Measurements from ENCODE around the gene TFCP2L1. TPM values are rescaled to one million over a fixed set of nuclear protein-coding genes. Genes with fewer than 3 reads are reported as not detected.

Gene TFCP2L1
- total RNA-seq, 1 donor from 2014 or later: 0.05 TPM

DNA sequence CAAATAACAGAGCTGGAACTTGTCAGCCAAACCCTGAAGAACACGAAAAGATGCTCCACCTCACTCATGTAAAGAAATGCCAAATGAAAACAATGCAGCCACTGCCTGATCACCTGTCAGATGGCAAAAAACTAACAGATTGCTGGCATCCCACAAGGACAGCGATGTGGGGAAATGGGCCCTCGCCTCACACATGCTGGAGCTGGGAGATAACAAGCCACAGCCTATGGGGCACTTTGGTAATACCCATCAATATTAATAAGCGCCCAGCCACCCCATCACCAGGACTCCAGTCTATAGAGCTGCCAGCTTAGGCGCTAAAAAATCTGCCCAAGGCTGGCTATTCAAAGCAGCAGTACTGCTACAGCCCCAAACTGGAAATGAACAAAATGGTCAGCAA, 27.0 kb downstream of the TFCP2L1 start:
- H3K27me3 Mint-ChIP-seq (ENCODE audit: low read depth, unreplicated experiment): peaks cover 45% of the 10 kb centered on the region
- Histone ChIP-seq H3K27ac (ENCODE audit: low read depth, low read length) (no peak overlapping the region), H3K27me3 (ENCODE audit: insufficient read depth, low read length) (peaks cover 7% of the 10 kb centered on the region), H3K4me2 (ENCODE audit: low read length) (no peak overlapping the region), H2AFZ (ENCODE audit: low read depth, low read length) (no peak overlapping the region), H3K9me3 (ENCODE audit: insufficient read depth, low read depth, low read length) (no peaks in the 10 kb centered on the region), H3K79me2 (ENCODE audit: insufficient read depth, low read length) (no peaks in the 10 kb centered on the region), H4K20me1 (ENCODE audit: insufficient read depth, low read length) (no peaks in the 10 kb centered on the region), H3K4me1 (ENCODE audit: insufficient read depth, low read length) (no peaks in the 10 kb centered on the region), H3K9ac (ENCODE audit: low read length) (no peak overlapping the region), H3K4me3 (ENCODE audit: insufficient read depth, low read depth, low read length) (no peak overlapping the region), H3K36me3 (ENCODE audit: insufficient read depth, low read length) (no peaks in the 10 kb centered on the region)
- H3K9me3 Mint-ChIP-seq (ENCODE audit: unreplicated experiment): no peaks in the 10 kb centered on the region
- H3K4me3 Mint-ChIP-seq (ENCODE audit: unreplicated experiment): no peak overlapping the region
- DNase-seq (ENCODE audit: low read depth) (no peak), FAIRE-seq (no peak)
- TF ChIP-seq EZH2 (IDR thresholded peaks at IDR 0.05; ENCODE audit: insufficient read depth, low read length): no peak
- no peak for TF ChIP-seq CTCF (IDR thresholded peaks at IDR 0.05; ENCODE audit: insufficient read depth, low read depth, low read length)
- peaks cover 6% of the 10 kb centered on the region for H3K4me1 Mint-ChIP-seq (ENCODE audit: low read depth, unreplicated experiment)
- no peaks in the 10 kb centered on the region for H3K36me3 Mint-ChIP-seq (ENCODE audit: low read depth, unreplicated experiment)
- no peak overlapping the region for H3K27ac Mint-ChIP-seq (ENCODE audit: unreplicated experiment)

DNA sequence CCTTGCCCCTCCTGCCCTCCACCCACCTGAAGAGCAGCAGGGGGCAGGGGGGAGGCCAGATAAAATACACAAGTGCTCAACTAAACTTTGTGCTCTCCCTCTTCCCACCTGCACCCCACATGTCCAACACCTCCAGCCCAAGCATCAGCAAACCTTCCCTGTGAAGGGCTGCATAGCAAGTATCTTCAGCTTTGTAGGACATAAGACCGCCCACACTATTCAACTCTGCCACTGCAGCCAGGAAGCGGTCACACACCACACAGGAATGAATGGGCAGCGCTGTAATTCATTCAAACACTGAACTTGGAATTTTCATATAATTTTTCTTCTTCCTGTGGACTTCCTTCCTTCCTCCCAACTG, 27.5 kb downstream of the TFCP2L1 start:
- H3K36me3 ChIP-seq (ENCODE audit: insufficient read depth, low read length): no peaks in the 10 kb centered on the region
- H2AFZ ChIP-seq (ENCODE audit: low read depth, low read length): no peak overlapping the region
- H3K4me1 ChIP-seq (ENCODE audit: insufficient read depth, low read length): no peaks in the 10 kb centered on the region
- no peaks in the 10 kb centered on the region for H3K79me2 ChIP-seq (ENCODE audit: insufficient read depth, low read length)
- no peak overlapping the region for H3K4me3 ChIP-seq (ENCODE audit: insufficient read depth, low read depth, low read length)
- no peak for FAIRE-seq
- Mint-ChIP-seq H3K27me3 (ENCODE audit: low read depth, unreplicated experiment) (peaks cover 46% of the 10 kb centered on the region), H3K4me1 (ENCODE audit: low read depth, unreplicated experiment) (peaks cover 6% of the 10 kb centered on the region), H3K4me3 (ENCODE audit: unreplicated experiment) (no peak overlapping the region), H3K36me3 (ENCODE audit: low read depth, unreplicated experiment) (no peaks in the 10 kb centered on the region), H3K9me3 (ENCODE audit: unreplicated experiment) (no peaks in the 10 kb centered on the region), H3K27ac (ENCODE audit: unreplicated experiment) (no peak overlapping the region)
- H3K9me3 ChIP-seq (ENCODE audit: insufficient read depth, low read depth, low read length): no peaks in the 10 kb centered on the region
- no peak overlapping the region for H3K27ac ChIP-seq (ENCODE audit: low read depth, low read length)
- H3K9ac ChIP-seq (ENCODE audit: low read length): no peak overlapping the region
- H3K4me2 ChIP-seq (ENCODE audit: low read length): no peak overlapping the region
- DNase-seq (ENCODE audit: low read depth): no peak
- peaks cover 7% of the 10 kb centered on the region for H3K27me3 ChIP-seq (ENCODE audit: insufficient read depth, low read length)
- no peaks in the 10 kb centered on the region for H4K20me1 ChIP-seq (ENCODE audit: insufficient read depth, low read length)
- TF ChIP-seq CTCF (IDR thresholded peaks at IDR 0.05; ENCODE audit: insufficient read depth, low read depth, low read length) (no peak), EZH2 (IDR thresholded peaks at IDR 0.05; ENCODE audit: insufficient read depth, low read length) (no peak)

DNA sequence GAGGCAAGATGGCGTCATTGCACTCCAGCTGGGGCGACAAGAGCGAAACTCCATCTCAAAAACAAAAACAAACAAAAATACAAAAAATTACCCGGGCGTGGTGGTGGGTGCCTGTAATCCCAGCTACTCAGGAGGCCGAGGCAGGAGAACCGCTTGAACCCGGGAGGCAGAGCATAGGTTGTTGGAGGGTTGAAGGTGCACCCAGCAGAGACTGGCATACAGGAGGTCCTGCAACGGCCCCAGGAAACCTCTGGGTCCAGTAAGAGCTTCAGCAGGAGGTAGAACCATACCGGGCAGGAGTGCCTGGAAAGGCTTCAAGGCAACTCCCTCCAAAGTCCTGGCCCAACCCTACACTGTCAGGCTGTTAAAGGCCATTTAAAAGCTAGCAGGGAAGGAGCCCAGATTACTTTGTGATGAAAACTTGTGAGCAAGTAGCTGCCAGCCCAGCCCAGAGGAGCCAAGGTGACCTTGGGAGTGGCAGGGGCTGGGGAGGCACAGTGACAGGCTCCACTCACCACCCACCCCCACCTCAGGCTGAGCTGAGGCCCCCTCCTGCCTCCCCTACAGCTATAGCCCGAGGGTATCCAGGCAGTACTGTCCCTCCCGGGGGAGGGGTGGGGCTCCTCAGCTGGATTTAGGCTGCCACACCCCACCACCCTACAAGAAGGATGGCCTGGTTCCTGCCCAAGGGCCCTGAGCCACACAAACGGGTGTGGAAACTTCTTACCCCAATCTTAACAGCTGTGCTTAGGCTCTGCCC, 28.1 kb downstream of the TFCP2L1 start:
- Histone ChIP-seq H3K79me2 (ENCODE audit: insufficient read depth, low read length) (no peaks in the 10 kb centered on the region), H3K27me3 (ENCODE audit: insufficient read depth, low read length) (peaks cover 7% of the 10 kb centered on the region), H3K4me3 (ENCODE audit: insufficient read depth, low read depth, low read length) (no peak overlapping the region), H3K9ac (ENCODE audit: low read length) (no peak overlapping the region), H3K27ac (ENCODE audit: low read depth, low read length) (no peak overlapping the region), H4K20me1 (ENCODE audit: insufficient read depth, low read length) (no peaks in the 10 kb centered on the region), H3K4me2 (ENCODE audit: low read length) (no peak overlapping the region), H3K36me3 (ENCODE audit: insufficient read depth, low read length) (no peaks in the 10 kb centered on the region), H3K4me1 (ENCODE audit: insufficient read depth, low read length) (no peaks in the 10 kb centered on the region), H3K9me3 (ENCODE audit: insufficient read depth, low read depth, low read length) (no peaks in the 10 kb centered on the region), H2AFZ (ENCODE audit: low read depth, low read length) (no peak overlapping the region)
- TF ChIP-seq EZH2 (IDR thresholded peaks at IDR 0.05; ENCODE audit: insufficient read depth, low read length) (no peak), CTCF (IDR thresholded peaks at IDR 0.05; ENCODE audit: insufficient read depth, low read depth, low read length) (no peak)
- Mint-ChIP-seq H3K36me3 (ENCODE audit: low read depth, unreplicated experiment) (no peaks in the 10 kb centered on the region), H3K4me1 (ENCODE audit: low read depth, unreplicated experiment) (peaks cover 6% of the 10 kb centered on the region), H3K27ac (ENCODE audit: unreplicated experiment) (no peak overlapping the region), H3K9me3 (ENCODE audit: unreplicated experiment) (no peaks in the 10 kb centered on the region), H3K4me3 (ENCODE audit: unreplicated experiment) (no peak overlapping the region), H3K27me3 (ENCODE audit: low read depth, unreplicated experiment) (peaks cover 52% of the 10 kb centered on the region)
- DNase-seq (ENCODE audit: low read depth): no peak
- no peak for FAIRE-seq
